ENCODE results near the gene RHBDL1.
A peak's percentile ranks its signal among the peaks of the same experiment; 100 is the strongest.
"Not testable (repeated sequence)": the region's sequence is repeated elsewhere in the genome, so short reads cannot be mapped to it uniquely, and the experiment has no call there.

The RHBDL1 gene

GRCh38 chr16:704047-704446, 28.6 kb downstream of the RHBDL1 start:
- DNase-seq (ENCODE audit: extremely low read depth in 1 of 2, low read depth in 1 of 2): no peak

- no peak for DNase-seq (ENCODE audit: extremely low read depth in 1 of 2, low read depth in 1 of 2)
These were observed 29.3 kb downstream of the RHBDL1 start for GRCh38 chr16:704552-705380.

GRCh38 chr16:705431-706188, 30.1 kb downstream of the RHBDL1 start, which contains the start of gene FBXL16:
Gene FBXL16, minus strand, starts transcription at chr16:705801. Its CDS starts 8,396 bp downstream, at chr16:697405.
- DNase-seq (ENCODE audit: extremely low read depth in 1 of 2, low read depth in 1 of 2): no peak

- DNase-seq (ENCODE audit: extremely low read depth in 1 of 2, low read depth in 1 of 2): no peak
These were observed 31.0 kb downstream of the RHBDL1 start for GRCh38 chr16:706189-707061.

- no peak for DNase-seq (ENCODE audit: extremely low read depth in 1 of 2, low read depth in 1 of 2)
These were observed 31.6 kb downstream of the RHBDL1 start for GRCh38 chr16:707062-707538.

- no peak for DNase-seq (ENCODE audit: extremely low read depth in 1 of 2, low read depth in 1 of 2)
These were observed 32.5 kb downstream of the RHBDL1 start for GRCh38 chr16:708019-708418.

- DNase-seq (ENCODE audit: extremely low read depth in 1 of 2, low read depth in 1 of 2): no peak
These were observed 33.5 kb downstream of the RHBDL1 start for GRCh38 chr16:708959-709358.

- DNase-seq (ENCODE audit: extremely low read depth in 1 of 2, low read depth in 1 of 2): no peak
These were observed 34.4 kb downstream of the RHBDL1 start for GRCh38 chr16:709566-710499.

- no peak for DNase-seq (ENCODE audit: extremely low read depth in 1 of 2, low read depth in 1 of 2)
These were observed 35.1 kb downstream of the RHBDL1 start for GRCh38 chr16:710500-711075.

- no peak for DNase-seq (ENCODE audit: extremely low read depth in 1 of 2, low read depth in 1 of 2)
These were observed 35.6 kb downstream of the RHBDL1 start for GRCh38 chr16:711084-711483.

GRCh38 chr16:711548-712320, 36.3 kb downstream of the RHBDL1 start:
- no peak for DNase-seq (ENCODE audit: extremely low read depth in 1 of 2, low read depth in 1 of 2)

GRCh38 chr16:712740-713250, 37.3 kb downstream of the RHBDL1 start:
- DNase-seq (ENCODE audit: extremely low read depth in 1 of 2, low read depth in 1 of 2): not testable (repeated sequence)

- DNase-seq (ENCODE audit: extremely low read depth in 1 of 2, low read depth in 1 of 2): no peak
These were observed 38.6 kb downstream of the RHBDL1 start for GRCh38 chr16:714079-714478.

GRCh38 chr16:714558-715476, 39.3 kb downstream of the RHBDL1 start, which contains the start of gene METRN:
Gene METRN, plus strand, starts transcription at chr16:715118. Its CDS starts 172 bp downstream, at chr16:715290.
- DNase-seq (ENCODE audit: extremely low read depth in 1 of 2, low read depth in 1 of 2): peak; percentile 83 to 84

GRCh38 chr16:715477-716199, 40.2 kb downstream of the RHBDL1 start:
- DNase-seq (ENCODE audit: extremely low read depth in 1 of 2, low read depth in 1 of 2): no peak

- DNase-seq (ENCODE audit: extremely low read depth in 1 of 2, low read depth in 1 of 2): no peak
These were observed 40.7 kb downstream of the RHBDL1 start for GRCh38 chr16:716200-716568.

All from stimulated activated CD8-positive, alpha-beta memory T cell treated with anti-CD3 and anti-CD28 coated beads, Interleukin-7, amount 100 ng/mL, for 48 hours (primary cell).